Thyroid gland (tissue), 4 donors: Measurements from ENCODE around the gene HEG1. TPM values are rescaled to one million over a fixed set of nuclear protein-coding genes. Genes with fewer than 3 reads are reported as not detected.

Source experiments
- DNase-seq, 2 donors: peaks; one replicate each; pipeline ENCODE4 v3.0.0-alpha.2; 2019
- H3K27ac ChIP-seq, 3 donors: fragments of 200-600 bp; sonication (generic); 1 replicate in 2 of 3; 2 replicates in 1 of 3; pipeline ENCODE4 v1.5.1; 2016 to 2019; ENCODE audit warnings: mild to moderate bottlenecking in 1 of 3, moderate library complexity in 1 of 3
- H3K27me3 ChIP-seq: fragments of 200-600 bp; sonication (generic); one replicate; pipeline ENCODE4 v1.5.1; 2019
- H3K36me3 ChIP-seq, 2 donors: fragments of 200-600 bp; sonication (generic); one replicate each; pipeline ENCODE4 v1.5.1; 2016 to 2019
- H3K4me1 ChIP-seq, 2 donors: fragments of 200-600 bp; sonication (generic); one replicate each; pipeline ENCODE4 v1.5.1; 2017 to 2019
- H3K4me3 ChIP-seq, 3 donors: fragments of 200-600 bp; sonication (generic); replicated peaks in 1 of 3; 1 replicate in 2 of 3; 2 replicates in 1 of 3; pipeline ENCODE4 v1.5.1; 2016; ENCODE audit warnings: mild to moderate bottlenecking in 1 of 3
- H3K9me3 ChIP-seq: fragments of 200-600 bp; sonication (generic); one replicate; pipeline ENCODE4 v1.5.1; 2017
- POLR2A ChIP-seq, 2 donors: fragments of 450-650 bp; IDR thresholded peaks; one replicate each; pipeline ENCODE4 v1.6.1; 2017; ENCODE audit warnings: antibody characterized with exemption in 2 of 2, mild to moderate bottlenecking in 2 of 2, moderate library complexity in 1 of 2
- whole genome bisulfite sequencing, 2 donors: methylation state at CpG; one replicate each; pipeline ENCODE4 v1.1.5; 2017; 5-methylcytosine and 5-hydroxymethylcytosine counted together
- intact Hi-C: fragments of 100-400 bp; cut with DNase I; formaldehyde crosslinking; loops from one replicate; pipeline ENCODE4 v1.15.1; 2023
- total RNA-seq, 4 donors: library from RNA; depleted of rRNA; stranded (reverse); fragments of >200 nt; gene quantifications; one replicate each; pipeline ENCODE4 v1.2.3, GENCODE V29; 2016
- TF ChIP-seq, protein P1 (sequence below), 6 experiments: fragments of 200-600 bp in 3 of 6; fragments of 450-650 bp in 3 of 6; sonication (generic) in 3 of 6; IDR thresholded peaks; one replicate each; pipeline ENCODE4 v1.5.1; 2016 to 2019; ENCODE audit warnings: antibody characterized with exemption in 6 of 6, mild to moderate bottlenecking in 2 of 6, inconsistent platforms in 1 of 6, moderate library complexity in 1 of 6

The HEG1 gene
- total RNA-seq, 4 donors from 2014 or later = 91.4 to 266 (median 199) TPM

DNA sequence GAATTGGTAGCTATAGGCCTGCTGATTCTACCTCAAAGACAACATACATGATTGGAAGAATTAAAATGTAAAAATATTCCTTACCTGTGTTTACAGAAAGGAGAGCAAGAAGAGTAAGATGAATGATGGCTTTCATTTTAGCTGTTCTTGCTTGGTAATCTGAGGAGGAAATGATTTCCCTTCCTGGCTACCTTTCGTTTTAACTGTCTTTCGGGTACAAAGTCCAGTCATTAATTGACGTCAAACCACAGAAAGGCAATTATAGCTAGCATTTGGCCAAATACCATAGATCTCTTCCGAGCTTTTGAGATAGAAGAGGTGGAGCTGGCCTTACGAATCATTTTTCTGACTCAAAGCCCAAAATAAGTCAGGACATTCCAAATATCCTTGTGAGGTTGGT is 121.2 kb downstream of the HEG1 start, which contains the start of gene MUC13:
Gene MUC13 (minus strand): TSS at position 175 of the 400 bp plus-strand sequence. CDS start 39 bp downstream, at position 136.
- Histone ChIP-seq H3K36me3 (no peaks in the 10 kb centered on the region), H3K27ac (no peak within 1 kb of the TSS), H3K27me3 (no peaks in the 10 kb centered on the region), H3K4me1 (no peaks in the 10 kb centered on the region), H3K9me3 (no peaks in the 10 kb centered on the region), H3K4me3 (no peak within 1 kb of the TSS)
- WGBS, 2 donors = 91 to 93% methylated on average over 5 of the region's 5 CpGs
- TF ChIP-seq, protein P1, sequence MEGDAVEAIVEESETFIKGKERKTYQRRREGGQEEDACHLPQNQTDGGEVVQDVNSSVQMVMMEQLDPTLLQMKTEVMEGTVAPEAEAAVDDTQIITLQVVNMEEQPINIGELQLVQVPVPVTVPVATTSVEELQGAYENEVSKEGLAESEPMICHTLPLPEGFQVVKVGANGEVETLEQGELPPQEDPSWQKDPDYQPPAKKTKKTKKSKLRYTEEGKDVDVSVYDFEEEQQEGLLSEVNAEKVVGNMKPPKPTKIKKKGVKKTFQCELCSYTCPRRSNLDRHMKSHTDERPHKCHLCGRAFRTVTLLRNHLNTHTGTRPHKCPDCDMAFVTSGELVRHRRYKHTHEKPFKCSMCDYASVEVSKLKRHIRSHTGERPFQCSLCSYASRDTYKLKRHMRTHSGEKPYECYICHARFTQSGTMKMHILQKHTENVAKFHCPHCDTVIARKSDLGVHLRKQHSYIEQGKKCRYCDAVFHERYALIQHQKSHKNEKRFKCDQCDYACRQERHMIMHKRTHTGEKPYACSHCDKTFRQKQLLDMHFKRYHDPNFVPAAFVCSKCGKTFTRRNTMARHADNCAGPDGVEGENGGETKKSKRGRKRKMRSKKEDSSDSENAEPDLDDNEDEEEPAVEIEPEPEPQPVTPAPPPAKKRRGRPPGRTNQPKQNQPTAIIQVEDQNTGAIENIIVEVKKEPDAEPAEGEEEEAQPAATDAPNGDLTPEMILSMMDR (IDR thresholded peaks at IDR 0.05) = no peak
- TF ChIP-seq POLR2A (IDR thresholded peaks at IDR 0.05) = no peak
- no peak for DNase-seq
- intact Hi-C loops = loop anchor here (10.0 kb wide), 1 partner anchor 630 kb away; no protein-coding TSS in a partner anchor

DNA sequence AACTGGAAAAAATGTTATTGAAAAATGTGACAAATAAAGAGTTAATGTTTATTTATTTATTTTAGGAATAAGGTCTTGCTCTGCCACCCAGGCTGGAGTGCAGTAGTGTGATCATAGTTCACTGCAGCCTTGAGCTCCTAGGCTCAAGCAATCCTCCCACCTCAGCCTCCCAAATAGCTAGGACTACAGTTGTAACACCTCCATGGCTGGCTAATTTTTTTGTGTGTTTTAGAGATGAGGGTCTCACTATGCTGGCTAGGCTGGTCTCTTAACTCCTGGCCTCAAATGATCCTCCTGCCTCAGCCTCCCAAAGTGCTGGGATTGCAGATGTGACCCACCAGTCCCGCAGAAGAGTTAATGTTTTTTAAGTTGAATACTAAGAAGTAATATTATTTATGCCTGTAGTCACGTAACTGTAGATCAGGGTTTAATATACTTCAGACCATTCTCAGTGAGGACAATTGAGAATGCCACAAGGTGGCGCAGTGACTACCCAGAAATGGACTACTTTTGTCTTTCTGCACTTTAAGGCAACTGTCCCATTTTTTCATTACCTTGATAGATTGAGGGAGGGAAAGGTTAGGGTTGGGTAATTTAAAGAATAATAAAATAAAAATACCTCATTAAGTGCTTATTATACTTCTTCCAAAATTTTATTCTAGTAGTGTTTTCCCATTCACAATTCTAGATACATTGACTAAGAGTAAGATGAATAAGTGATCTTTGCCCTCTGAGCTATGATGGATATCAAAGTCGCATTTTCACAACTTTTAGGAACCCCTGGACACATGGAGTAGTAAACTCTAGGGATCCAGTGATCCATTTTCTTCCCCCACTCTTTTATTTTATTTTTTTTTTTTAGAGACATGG is 127.2 kb downstream of the HEG1 start:
- WGBS, 2 donors = 26 to 35% methylated on average over 4 of the region's 4 CpGs
- Histone ChIP-seq H3K27me3 (no peaks in the 10 kb centered on the region), H3K9me3 (no peaks in the 10 kb centered on the region), H3K4me3 (no peak overlapping the region), H3K36me3 (no peaks in the 10 kb centered on the region), H3K27ac (no peak overlapping the region), H3K4me1 (no peaks in the 10 kb centered on the region)
- DNase-seq = peak; percentile 74 to 78
- intact Hi-C loops = loop anchor here (5.0 to 10.0 kb wide), 3 partner anchors 236 to 659 kb away; no protein-coding TSS in a partner anchor
- TF ChIP-seq, protein P1 (IDR thresholded peaks at IDR 0.05) = peak; percentile 44 to 78 (median 69)
- no peak for TF ChIP-seq POLR2A (IDR thresholded peaks at IDR 0.05)

DNA sequence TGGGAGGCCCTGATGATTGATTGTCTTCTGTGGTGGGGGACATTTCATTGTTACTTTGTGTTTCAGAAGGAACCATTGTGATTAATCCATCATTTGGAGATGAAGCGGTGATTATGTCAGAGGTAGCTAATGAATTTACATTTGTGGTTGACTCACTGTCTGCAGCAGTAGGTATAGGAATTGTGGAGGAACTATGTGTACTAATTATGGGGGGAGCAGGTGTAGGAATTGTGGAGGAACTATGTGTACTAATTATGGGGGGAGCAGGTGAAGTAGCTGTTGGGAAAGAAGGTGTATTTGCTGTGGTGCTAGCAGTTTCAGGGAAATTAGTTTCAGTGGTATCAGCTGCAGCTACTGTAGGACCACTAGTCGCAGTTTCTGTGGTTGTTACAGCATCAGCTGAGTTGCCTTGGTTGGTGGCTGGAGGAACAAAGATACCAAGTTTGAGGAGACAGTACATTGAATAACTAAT is 128.2 kb downstream of the HEG1 start:
- no peak overlapping the region for H3K4me3 ChIP-seq
- no peaks in the 10 kb centered on the region for H3K9me3 ChIP-seq
- 90 to 98% methylated on average over 2 of the region's 2 CpGs for WGBS, 2 donors
- intact Hi-C loops = loop anchor here (5.0 to 10.0 kb wide), 3 partner anchors 237 to 660 kb away; no protein-coding TSS in a partner anchor
- H3K4me1 ChIP-seq = no peaks in the 10 kb centered on the region
- no peaks in the 10 kb centered on the region for H3K27me3 ChIP-seq
- no peaks in the 10 kb centered on the region for H3K36me3 ChIP-seq
- TF ChIP-seq POLR2A (IDR thresholded peaks at IDR 0.05) = no peak
- TF ChIP-seq, protein P1 (IDR thresholded peaks at IDR 0.05) = no peak
- no peak for DNase-seq
- H3K27ac ChIP-seq = no peak overlapping the region

DNA sequence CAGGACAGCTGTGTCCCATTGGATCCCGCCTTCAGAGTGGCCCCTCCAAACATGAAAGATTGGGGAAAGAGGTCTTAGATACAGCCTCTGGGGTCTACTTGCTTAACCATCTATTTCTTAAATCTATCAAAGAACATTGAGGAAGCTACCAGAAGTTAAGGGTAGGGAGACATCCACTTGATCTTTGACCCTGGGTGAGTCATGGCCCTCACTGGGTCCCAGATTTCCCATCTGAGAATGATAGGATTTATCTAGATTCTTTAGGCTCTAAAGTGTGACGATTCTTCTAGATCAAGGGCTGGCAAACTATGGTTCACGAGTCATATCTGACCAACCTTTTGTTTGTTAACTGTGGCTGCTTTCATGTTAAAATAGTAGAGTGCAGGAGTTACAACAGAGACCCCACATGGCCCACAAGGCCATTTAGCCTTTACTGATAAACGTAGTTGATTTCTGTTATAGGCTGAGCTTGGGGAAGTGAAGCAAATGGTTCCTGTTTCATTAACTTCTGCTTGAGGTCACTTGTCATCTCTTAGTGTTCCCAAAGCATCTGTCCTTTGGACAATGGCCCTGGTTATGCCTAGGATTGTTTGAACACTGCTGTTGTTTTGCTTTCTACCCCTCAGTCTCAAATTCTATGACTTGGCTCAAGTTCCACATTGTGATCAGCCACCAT is 129.2 kb downstream of the HEG1 start:
- no peaks in the 10 kb centered on the region for H3K27me3 ChIP-seq
- TF ChIP-seq, protein P1 (IDR thresholded peaks at IDR 0.05) = no peak
- no peak for TF ChIP-seq POLR2A (IDR thresholded peaks at IDR 0.05)
- no peaks in the 10 kb centered on the region for H3K4me1 ChIP-seq
- intact Hi-C loops = loop anchor here (5.0 to 10.0 kb wide), 3 partner anchors 238 to 661 kb away; no protein-coding TSS in a partner anchor
- H3K36me3 ChIP-seq = no peaks in the 10 kb centered on the region
- no peak for DNase-seq
- WGBS, 2 donors = 92 to 94% methylated on average over 4 of the region's 4 CpGs
- no peak overlapping the region for H3K27ac ChIP-seq
- no peaks in the 10 kb centered on the region for H3K9me3 ChIP-seq
- no peak overlapping the region for H3K4me3 ChIP-seq
